ENCODE data around the gene TOR1B.

GRCh38 chr9:129798973-129799372, 4.0 kb upstream of the TOR1B start:
- TF ChIP-seq CTCF (IDR thresholded peaks at IDR 0.05; ENCODE audit: poor library complexity, severe bottlenecking), result no peak
- TF ChIP-seq EZH2 (IDR thresholded peaks at IDR 0.05; ENCODE audit: borderline replicate concordance, insufficient read depth, low read length, poor library complexity, severe bottlenecking), result no peak
- TF ChIP-seq REST (IDR thresholded peaks at IDR 0.05; ENCODE audit: borderline replicate concordance), result no peak
